ENCODE data around the gene GPR37.

The GPR37 gene

DNA sequence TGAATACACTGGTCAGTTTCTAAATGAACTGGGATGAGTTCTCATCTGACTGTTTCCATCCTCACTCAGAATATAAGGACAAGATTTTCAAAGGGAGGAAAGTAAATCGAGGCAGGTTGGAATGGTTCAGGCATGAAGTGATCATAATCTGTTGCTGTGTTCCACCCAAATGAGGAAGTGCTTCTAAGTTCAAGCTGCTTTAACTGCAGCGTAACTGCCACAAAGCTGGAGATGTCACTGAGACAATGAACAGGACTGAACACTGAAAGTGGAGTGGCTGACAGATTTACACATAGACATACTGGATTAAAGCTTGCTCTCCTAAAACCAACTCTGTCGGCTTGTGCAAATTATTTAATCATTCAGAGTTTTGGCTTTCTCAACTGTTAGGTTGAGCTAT lies 66.6 kb downstream of the GPR37 start:
- TF ChIP-seq, protein P1, sequence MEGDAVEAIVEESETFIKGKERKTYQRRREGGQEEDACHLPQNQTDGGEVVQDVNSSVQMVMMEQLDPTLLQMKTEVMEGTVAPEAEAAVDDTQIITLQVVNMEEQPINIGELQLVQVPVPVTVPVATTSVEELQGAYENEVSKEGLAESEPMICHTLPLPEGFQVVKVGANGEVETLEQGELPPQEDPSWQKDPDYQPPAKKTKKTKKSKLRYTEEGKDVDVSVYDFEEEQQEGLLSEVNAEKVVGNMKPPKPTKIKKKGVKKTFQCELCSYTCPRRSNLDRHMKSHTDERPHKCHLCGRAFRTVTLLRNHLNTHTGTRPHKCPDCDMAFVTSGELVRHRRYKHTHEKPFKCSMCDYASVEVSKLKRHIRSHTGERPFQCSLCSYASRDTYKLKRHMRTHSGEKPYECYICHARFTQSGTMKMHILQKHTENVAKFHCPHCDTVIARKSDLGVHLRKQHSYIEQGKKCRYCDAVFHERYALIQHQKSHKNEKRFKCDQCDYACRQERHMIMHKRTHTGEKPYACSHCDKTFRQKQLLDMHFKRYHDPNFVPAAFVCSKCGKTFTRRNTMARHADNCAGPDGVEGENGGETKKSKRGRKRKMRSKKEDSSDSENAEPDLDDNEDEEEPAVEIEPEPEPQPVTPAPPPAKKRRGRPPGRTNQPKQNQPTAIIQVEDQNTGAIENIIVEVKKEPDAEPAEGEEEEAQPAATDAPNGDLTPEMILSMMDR (conservative IDR thresholded peaks at IDR 0.05; ENCODE audit: low read depth, low read length), result no peak
- no peak overlapping the region for H3K27ac ChIP-seq

DNA sequence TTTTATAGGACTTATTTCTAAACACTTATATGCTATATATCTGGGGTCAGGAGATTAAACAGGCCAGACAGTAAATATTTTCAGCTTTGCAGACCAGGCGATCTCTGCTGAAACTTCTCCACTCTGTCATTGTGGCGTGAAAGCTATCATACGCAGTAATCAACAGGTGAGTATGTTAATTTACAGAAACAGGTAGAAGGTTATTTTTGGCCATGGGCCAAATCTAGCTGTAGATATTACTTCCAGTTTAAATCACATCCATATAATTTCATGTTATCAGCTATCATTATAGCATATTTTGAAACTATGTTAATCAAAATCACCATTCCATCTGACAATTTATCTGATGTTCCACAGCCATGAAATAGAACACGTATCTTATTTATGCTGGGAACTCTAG lies 67.8 kb downstream of the GPR37 start:
- TF ChIP-seq, protein P1 (conservative IDR thresholded peaks at IDR 0.05; ENCODE audit: low read depth, low read length), result no peak
- Histone ChIP-seq H3K4me1 (ENCODE audit: low read depth, poor library complexity, severe bottlenecking) (no peaks in the 10 kb centered on the region), H3K79me2 (ENCODE audit: insufficient read depth, low read depth) (no peaks in the 10 kb centered on the region), H3K27ac (no peak overlapping the region), H3K4me2 (no peak overlapping the region), H4K20me1 (ENCODE audit: insufficient read depth) (no peaks in the 10 kb centered on the region), H3K36me3 (ENCODE audit: insufficient read depth) (no peaks in the 10 kb centered on the region), H3K4me3 (IDR thresholded peaks at IDR 0.05; ENCODE audit: insufficient read depth, low read depth, low read length) (no peak overlapping the region), H3K27me3 (ENCODE audit: insufficient read depth, low read depth) (no peaks in the 10 kb centered on the region), H3K9ac (no peak overlapping the region), H2AFZ (ENCODE audit: low read depth) (no peak overlapping the region)

More for the DNA sequence above, 66.6 kb downstream of the GPR37 start:
- H4K20me1 ChIP-seq (ENCODE audit: insufficient read depth), result no peaks in the 10 kb centered on the region
- no peaks in the 10 kb centered on the region for H3K79me2 ChIP-seq (ENCODE audit: insufficient read depth, low read depth)
- H3K9ac ChIP-seq, result no peak overlapping the region
- no peaks in the 10 kb centered on the region for H3K27me3 ChIP-seq (ENCODE audit: insufficient read depth, low read depth)
- no peak overlapping the region for H2AFZ ChIP-seq (ENCODE audit: low read depth)
- H3K36me3 ChIP-seq (ENCODE audit: insufficient read depth), result no peaks in the 10 kb centered on the region
- H3K4me3 ChIP-seq (IDR thresholded peaks at IDR 0.05; ENCODE audit: insufficient read depth, low read depth, low read length), result no peak overlapping the region
- no peaks in the 10 kb centered on the region for H3K4me1 ChIP-seq (ENCODE audit: low read depth, poor library complexity, severe bottlenecking)
- H3K4me2 ChIP-seq, result no peak overlapping the region

All from KMS-11 (cell line).